Body of pancreas (tissue), 4 donors: Measurements from ENCODE around the gene ACTN1.

Source experiments
- POLR2A ChIP-seq, 3 donors: fragments of 450-650 bp; IDR thresholded peaks; one replicate each; pipeline ENCODE4 v1.6.1; 2016; ENCODE audit warnings: antibody characterized with exemption in 3 of 3, mild to moderate bottlenecking in 2 of 3
- TF ChIP-seq, protein P1 (sequence below), 7 experiments: fragments of 450-650 bp in 4 of 7; fragments of 200-600 bp in 3 of 7; sonication (generic) in 3 of 7; IDR thresholded peaks; one replicate each; pipeline ENCODE4 v1.5.1; 2016 to 2019; ENCODE audit warnings: antibody characterized with exemption in 7 of 7

- TF ChIP-seq, protein P1, sequence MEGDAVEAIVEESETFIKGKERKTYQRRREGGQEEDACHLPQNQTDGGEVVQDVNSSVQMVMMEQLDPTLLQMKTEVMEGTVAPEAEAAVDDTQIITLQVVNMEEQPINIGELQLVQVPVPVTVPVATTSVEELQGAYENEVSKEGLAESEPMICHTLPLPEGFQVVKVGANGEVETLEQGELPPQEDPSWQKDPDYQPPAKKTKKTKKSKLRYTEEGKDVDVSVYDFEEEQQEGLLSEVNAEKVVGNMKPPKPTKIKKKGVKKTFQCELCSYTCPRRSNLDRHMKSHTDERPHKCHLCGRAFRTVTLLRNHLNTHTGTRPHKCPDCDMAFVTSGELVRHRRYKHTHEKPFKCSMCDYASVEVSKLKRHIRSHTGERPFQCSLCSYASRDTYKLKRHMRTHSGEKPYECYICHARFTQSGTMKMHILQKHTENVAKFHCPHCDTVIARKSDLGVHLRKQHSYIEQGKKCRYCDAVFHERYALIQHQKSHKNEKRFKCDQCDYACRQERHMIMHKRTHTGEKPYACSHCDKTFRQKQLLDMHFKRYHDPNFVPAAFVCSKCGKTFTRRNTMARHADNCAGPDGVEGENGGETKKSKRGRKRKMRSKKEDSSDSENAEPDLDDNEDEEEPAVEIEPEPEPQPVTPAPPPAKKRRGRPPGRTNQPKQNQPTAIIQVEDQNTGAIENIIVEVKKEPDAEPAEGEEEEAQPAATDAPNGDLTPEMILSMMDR (IDR thresholded peaks at IDR 0.05): peak in 6 of 7 experiments; percentile 11 to 46 (median 33)
- TF ChIP-seq POLR2A (IDR thresholded peaks at IDR 0.05): peak in 2 of 3 donors; percentile 31 to 39
These were observed 41.4 kb downstream of the ACTN1 start for GRCh38 chr14:68937471-68938270.
